Ovary (tissue), 9 donors: Measurements from ENCODE around the gene PANX1. TPM values are rescaled to one million over a fixed set of nuclear protein-coding genes. Genes with fewer than 3 reads are reported as not detected.

ENCODE experiments used
- DNase-seq, 5 donors: peaks; one replicate each; pipeline ENCODE4 v3.0.0-alpha.2; 2019 to 2020
- H3K27ac ChIP-seq, 2 donors: fragments of 200-600 bp; one replicate each; pipeline versions ENCODE4 v1.5.1 to v1.8.0; 2019 to 2022
- H3K27me3 ChIP-seq: fragments of 200-600 bp; one replicate; pipeline ENCODE4 v1.8.0; 2022
- H3K36me3 ChIP-seq: fragments of 200-600 bp; sonication (generic); one replicate; pipeline ENCODE4 v1.5.1; 2019
- H3K4me1 ChIP-seq: one replicate; pipeline ENCODE4 v1.8.1; 2013; ENCODE audit warnings: mild to moderate bottlenecking, moderate library complexity; ENCODE audit not compliant: insufficient read depth
- H3K4me3 ChIP-seq: fragments of 200-600 bp; sonication (generic); one replicate; pipeline ENCODE4 v1.5.1; 2017
- H3K9me3 ChIP-seq, 2 donors: fragments of 200-600 bp in 1 of 2; sonication (generic) in 1 of 2; one replicate each; pipeline versions ENCODE4 v1.5.1 to v1.8.1; 2013 to 2019; ENCODE audit warnings: mild to moderate bottlenecking in 1 of 2, moderate library complexity in 1 of 2
- EP300 ChIP-seq: sonication (generic); formaldehyde crosslinking; IDR thresholded peaks from one replicate; pipeline ENCODE4 v1.6.1; 2017; ENCODE audit warnings: antibody characterized with exemption
- POLR2A ChIP-seq: fragments of 450-650 bp; IDR thresholded peaks from one replicate; pipeline ENCODE4 v1.6.1; 2017; ENCODE audit warnings: antibody characterized with exemption, mild to moderate bottlenecking, moderate library complexity
- WGBS, 3 donors: extraction: QIAGEN DNeasy Blood & Tissue Kit in 1 of 3; methylation state at CpG; one replicate each; pipeline versions ENCODE4 v1.1.5 to v1.1.7; 2013 to 2017; 5-methylcytosine and 5-hydroxymethylcytosine counted together
- intact Hi-C, 4 donors: fragments of 100-400 bp; cut with DNase I; formaldehyde crosslinking; loops; one replicate each; pipeline versions ENCODE4 v1.11.0 to v1.15.1; 2022 to 2023
- polyA plus RNA-seq, 2 donors: library from polyadenylated mRNA; stranded (reverse); fragments of 200-250 nt in 1 of 2; fragments of 350-450 nt in 1 of 2; fragmentation: Illumina TruSeq in 1 of 2; extraction: RNeasy Lipid Tissue Mini Kit (QIAGEN cat#74804) in 1 of 2; gene quantifications; one replicate each; pipeline ENCODE4 v1.2.3, GENCODE V29; 2013 to 2014
- total RNA-seq, 7 donors: library from RNA; depleted of rRNA in 2 of 7; stranded (reverse); fragments of >200 nt in 2 of 7; fragmentation: NEBNext Ultra II Directional in 3 of 7; extraction: Animal tissue kit (Norgen Biotek cat#: 25700) in 3 of 7; gene quantifications; one replicate each; pipeline versions ENCODE4 v1.1.0 to v1.2.4, GENCODE V29; 2016 to 2023
- TF ChIP-seq, protein P1 (sequence below), 3 donors: fragments of 450-650 bp in 2 of 3; fragments of 200-600 bp in 1 of 3; IDR thresholded peaks; one replicate each; pipeline versions ENCODE4 v1.5.1 to v1.8.0; 2016 to 2022; ENCODE audit warnings: antibody characterized with exemption in 3 of 3, mild to moderate bottlenecking in 1 of 3
- donor health status: DM: no; HTN: no; CAD: no; lungs with moderate emphysema.
- donor health status: DM: no; HTN: no; CAD: no.
- donor health status: Bipolar disorder and iron deficiency.
- donor health status: DM: yes; HTN: yes; CAD: no.
- donor health status: DM: no; HTN: no; CAD: no.
- donor health status: DM: yes; HTN: yes; CAD: no.

The PANX1 gene
- total and polyA plus RNA-seq, 9 donors, result 4.9 to 37.9 (median 12.7) TPM

DNA sequence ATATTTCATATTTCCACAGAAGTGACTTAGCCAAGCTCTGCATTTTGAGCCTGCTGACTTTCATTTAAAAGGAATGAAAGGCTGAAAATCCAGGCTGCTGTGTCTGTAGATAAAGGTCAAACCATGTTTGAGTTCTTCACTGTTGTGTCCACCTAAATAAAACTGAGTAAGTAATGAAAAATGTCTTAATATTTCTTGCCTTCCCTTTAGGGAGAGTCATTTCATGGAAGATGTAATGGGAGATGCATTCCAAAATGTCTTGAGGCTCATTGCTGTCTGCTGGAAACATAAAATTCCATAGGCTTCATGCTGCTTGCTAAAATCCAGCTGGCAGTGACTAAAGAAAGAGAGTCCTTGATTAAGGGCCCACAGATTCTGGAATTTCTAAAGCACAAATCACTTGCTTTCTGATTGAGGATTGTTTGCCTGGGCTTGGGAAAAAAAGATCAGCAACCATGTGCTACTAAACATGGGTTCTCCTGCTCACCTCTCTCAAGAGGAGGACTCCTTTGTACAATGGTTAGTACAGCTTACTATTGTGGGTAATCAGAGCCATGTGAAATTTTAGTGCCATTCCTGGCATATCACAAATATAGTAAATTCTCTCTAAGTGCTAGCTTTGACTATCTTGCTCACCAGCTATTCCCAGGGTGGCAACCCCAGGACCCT, 56.9 kb downstream of the PANX1 start:
- intact Hi-C loops, result no loop called here
- DNase-seq, result no peak
- H3K27ac ChIP-seq, result no peak overlapping the region
- H3K4me1 ChIP-seq, result no peaks in the 10 kb centered on the region
- H3K9me3 ChIP-seq, result no peaks in the 10 kb centered on the region
- H3K36me3 ChIP-seq, result no peaks in the 10 kb centered on the region
- no peak overlapping the region for H3K4me3 ChIP-seq
- no peaks in the 10 kb centered on the region for H3K27me3 ChIP-seq
- TF ChIP-seq EP300 (no peak), POLR2A (no peak)
- TF ChIP-seq, protein P1, sequence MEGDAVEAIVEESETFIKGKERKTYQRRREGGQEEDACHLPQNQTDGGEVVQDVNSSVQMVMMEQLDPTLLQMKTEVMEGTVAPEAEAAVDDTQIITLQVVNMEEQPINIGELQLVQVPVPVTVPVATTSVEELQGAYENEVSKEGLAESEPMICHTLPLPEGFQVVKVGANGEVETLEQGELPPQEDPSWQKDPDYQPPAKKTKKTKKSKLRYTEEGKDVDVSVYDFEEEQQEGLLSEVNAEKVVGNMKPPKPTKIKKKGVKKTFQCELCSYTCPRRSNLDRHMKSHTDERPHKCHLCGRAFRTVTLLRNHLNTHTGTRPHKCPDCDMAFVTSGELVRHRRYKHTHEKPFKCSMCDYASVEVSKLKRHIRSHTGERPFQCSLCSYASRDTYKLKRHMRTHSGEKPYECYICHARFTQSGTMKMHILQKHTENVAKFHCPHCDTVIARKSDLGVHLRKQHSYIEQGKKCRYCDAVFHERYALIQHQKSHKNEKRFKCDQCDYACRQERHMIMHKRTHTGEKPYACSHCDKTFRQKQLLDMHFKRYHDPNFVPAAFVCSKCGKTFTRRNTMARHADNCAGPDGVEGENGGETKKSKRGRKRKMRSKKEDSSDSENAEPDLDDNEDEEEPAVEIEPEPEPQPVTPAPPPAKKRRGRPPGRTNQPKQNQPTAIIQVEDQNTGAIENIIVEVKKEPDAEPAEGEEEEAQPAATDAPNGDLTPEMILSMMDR (IDR thresholded peaks at IDR 0.05), result no peak

DNA sequence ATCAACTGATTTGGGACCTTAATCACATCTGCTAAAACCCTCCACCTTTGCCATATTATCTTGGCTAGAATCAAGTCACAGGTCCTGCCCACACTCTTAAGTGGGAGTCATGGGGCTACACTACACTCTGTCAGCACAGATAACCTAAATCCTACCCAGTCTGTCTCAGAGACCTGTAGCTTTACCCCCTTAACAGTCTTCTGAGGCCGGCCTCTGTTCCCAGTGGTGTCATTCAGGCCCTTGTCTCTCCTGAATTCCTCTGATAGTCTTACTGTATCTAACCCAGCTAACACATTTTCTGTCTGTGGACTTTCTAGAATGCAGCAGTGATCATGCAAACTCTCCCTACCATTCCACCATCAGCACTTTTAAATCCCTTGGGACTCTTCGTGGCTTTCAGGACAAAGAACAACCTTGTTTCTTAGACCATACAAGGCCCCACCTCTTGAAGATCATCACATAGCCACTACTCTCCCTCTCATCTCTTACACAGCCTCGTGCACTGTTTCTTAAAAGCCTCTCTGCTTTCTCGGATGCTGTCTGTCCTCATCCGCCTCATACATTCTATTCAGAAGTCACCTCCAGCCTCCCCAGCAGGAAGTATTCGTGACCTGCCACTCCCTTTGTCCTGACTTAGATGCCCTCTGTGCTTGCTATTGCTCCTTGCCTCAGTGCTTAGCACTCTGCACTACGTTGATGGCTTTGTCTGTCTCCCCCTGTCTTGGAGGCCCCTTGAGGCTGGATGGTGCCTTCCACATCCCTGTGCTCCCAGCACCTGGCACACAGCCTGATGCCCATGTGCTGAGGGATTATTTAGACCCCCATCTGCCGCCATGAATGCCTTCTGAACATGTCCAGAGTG, 57.9 kb downstream of the PANX1 start:
- DNase-seq, result no peak
- Histone ChIP-seq H3K36me3 (no peaks in the 10 kb centered on the region), H3K27ac (no peak overlapping the region), H3K4me3 (no peak overlapping the region), H3K27me3 (no peaks in the 10 kb centered on the region), H3K9me3 (no peaks in the 10 kb centered on the region), H3K4me1 (no peaks in the 10 kb centered on the region)
- TF ChIP-seq EP300 (no peak), POLR2A (no peak)
- TF ChIP-seq, protein P1 (IDR thresholded peaks at IDR 0.05), result no peak
- WGBS, 3 donors, result 92 to 94% (median 93%) methylated on average over 8 of the region's 8 CpGs
- intact Hi-C loops, result no loop called here

DNA sequence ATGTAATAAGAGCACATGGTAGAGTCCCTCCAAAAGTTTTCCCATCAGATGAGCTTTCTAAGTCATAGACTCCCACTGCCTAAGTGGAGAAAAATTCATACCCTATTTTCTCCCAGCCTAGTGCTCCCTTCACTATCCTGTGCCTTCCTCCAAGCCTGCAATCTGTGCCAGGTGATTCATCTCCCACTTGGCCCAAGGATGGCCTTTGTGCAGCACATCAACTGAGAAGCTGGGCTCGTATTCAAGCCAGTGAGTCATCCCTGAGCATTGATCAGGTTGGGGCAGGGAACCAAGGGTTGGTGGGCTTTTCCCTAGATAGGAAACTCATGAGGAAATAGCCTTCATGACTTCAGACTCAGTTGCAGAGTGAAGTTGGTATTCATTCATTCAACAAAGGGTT, 64.6 kb downstream of the PANX1 start:
- TF ChIP-seq POLR2A (no peak), EP300 (no peak)
- TF ChIP-seq, protein P1 (IDR thresholded peaks at IDR 0.05), result no peak
- Histone ChIP-seq H3K4me1 (no peaks in the 10 kb centered on the region), H3K4me3 (no peak overlapping the region), H3K36me3 (no peaks in the 10 kb centered on the region), H3K9me3 (no peaks in the 10 kb centered on the region), H3K27me3 (no peaks in the 10 kb centered on the region), H3K27ac (no peak overlapping the region)
- intact Hi-C loops, result no loop called here
- no peak for DNase-seq
- 33 to 42% (median 41%) methylated on average over 1 of the region's 1 CpG for WGBS, 3 donors

DNA sequence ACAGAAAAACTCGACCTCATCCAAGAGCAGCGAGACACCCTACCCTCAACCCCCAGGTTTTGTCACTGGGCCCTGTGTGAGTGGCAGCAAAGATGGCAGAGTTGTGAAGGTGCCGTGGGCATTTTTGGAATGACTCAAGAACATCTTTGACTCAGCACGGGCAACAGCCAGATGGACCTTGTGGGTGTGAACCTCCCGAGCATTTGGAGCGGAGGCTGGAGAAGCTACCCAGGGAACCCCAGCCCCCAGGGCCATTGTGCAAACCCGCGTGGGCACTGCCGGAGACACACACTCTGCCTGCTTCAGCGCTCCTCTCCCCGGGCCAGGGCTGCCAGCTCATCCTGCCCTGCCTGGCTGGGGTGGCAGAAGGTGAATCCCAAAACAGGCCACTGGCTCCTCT, 66.1 kb downstream of the PANX1 start:
- WGBS, 3 donors, result 90 to 97% (median 97%) methylated on average over 11 of the region's 11 CpGs
- Histone ChIP-seq H3K27ac (no peak overlapping the region), H3K4me1 (no peaks in the 10 kb centered on the region), H3K9me3 (no peaks in the 10 kb centered on the region), H3K36me3 (no peaks in the 10 kb centered on the region), H3K4me3 (no peak overlapping the region), H3K27me3 (no peaks in the 10 kb centered on the region)
- DNase-seq, result no peak
- intact Hi-C loops, result no loop called here
- TF ChIP-seq, protein P1 (IDR thresholded peaks at IDR 0.05), result no peak
- no peak for TF ChIP-seq POLR2A
- TF ChIP-seq EP300, result no peak
